ENCODE measurements around the gene CAPN13.

CAPN13 gene, protein sequence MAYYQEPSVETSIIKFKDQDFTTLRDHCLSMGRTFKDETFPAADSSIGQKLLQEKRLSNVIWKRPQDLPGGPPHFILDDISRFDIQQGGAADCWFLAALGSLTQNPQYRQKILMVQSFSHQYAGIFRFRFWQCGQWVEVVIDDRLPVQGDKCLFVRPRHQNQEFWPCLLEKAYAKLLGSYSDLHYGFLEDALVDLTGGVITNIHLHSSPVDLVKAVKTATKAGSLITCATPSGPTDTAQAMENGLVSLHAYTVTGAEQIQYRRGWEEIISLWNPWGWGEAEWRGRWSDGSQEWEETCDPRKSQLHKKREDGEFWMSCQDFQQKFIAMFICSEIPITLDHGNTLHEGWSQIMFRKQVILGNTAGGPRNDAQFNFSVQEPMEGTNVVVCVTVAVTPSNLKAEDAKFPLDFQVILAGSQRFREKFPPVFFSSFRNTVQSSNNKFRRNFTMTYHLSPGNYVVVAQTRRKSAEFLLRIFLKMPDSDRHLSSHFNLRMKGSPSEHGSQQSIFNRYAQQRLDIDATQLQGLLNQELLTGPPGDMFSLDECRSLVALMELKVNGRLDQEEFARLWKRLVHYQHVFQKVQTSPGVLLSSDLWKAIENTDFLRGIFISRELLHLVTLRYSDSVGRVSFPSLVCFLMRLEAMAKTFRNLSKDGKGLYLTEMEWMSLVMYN

DNA sequence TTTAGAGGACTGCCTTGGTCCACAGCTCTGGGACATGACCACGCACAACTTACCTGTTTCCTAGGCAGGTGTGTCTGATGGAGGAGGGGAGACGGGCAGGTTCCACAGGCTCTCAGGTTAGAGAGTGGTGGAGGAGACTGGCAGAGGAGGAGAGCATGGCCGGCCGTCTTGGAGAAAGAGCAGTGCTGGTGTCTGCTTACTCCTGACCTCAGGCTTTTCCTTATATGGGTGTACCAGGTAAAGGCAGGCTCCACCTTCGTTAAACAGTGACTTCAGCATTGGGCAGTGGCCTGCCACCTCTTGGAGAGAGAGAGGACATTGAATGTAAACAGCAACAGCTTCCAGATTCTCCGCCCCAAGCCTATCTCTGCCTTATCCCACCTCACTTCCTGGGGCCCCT, at the start of gene CAPN13:
Gene CAPN13, minus strand, starts transcription at position 198 of the 400 bp plus-strand sequence. CDS start 20,121 bp downstream, outside the sequence.
- no peak for DNase-seq (ENCODE audit: low read depth)

DNA sequence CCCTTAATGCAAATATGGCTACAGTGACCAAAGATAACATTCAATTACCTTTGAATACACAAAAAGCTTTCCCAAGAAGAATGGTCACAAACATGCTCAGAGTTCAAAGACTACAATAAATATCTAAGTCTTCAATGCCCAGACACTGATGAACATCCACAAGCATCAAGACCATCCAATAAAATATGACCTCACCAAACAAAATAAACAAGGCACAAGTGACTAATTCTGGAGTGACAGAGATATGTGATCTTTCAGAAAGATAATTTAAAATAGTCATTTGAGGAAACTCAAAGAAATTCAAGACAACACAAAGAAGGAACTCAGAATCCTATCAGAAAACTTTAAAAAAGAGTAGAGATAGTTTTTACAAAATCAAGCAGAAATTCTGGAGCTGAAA, 40.6 kb upstream of the CAPN13 start:
- DNase-seq (ENCODE audit: low read depth): no peak

DNA sequence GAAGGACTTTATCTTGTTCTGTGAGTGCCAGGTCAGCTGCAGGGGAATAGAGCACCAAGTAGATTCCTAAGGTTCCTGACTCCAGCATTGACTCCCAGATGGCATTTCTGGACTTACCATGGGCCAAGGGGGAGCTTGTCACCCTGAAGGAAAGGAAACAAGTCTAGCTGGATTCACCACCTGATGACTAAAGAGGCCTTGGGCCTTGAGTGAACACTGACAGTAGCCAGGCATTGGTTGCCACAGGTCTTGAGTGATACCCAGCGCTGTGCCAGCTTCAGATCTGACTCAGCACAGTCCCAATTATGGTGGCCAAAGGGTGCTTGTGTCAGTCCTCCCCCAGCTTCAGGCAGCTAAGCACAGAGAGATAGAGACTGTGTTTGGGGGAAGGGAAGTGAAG, 40.1 kb upstream of the CAPN13 start:
- no peak for DNase-seq (ENCODE audit: low read depth)

DNA sequence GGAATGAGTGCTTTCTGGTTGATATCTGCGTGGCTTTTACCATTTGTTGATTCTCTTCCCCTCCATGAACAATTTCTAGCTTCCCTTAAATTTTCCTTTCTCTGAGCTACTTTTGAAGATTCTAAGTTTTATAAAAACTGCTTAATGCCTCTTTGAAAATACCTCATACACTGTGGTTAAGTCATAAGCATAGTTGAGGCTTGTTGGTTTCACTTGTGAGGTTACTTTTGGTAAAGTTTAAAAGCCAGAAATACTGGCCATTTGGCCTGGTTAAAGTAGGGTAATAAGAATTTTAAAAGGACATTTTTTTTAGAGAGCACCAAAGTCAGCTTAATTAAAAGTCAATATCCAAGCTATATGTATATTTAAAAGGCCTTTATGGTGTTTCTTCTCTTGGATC, 21.3 kb upstream of the CAPN13 start:
- no peak for DNase-seq (ENCODE audit: low read depth)

DNA sequence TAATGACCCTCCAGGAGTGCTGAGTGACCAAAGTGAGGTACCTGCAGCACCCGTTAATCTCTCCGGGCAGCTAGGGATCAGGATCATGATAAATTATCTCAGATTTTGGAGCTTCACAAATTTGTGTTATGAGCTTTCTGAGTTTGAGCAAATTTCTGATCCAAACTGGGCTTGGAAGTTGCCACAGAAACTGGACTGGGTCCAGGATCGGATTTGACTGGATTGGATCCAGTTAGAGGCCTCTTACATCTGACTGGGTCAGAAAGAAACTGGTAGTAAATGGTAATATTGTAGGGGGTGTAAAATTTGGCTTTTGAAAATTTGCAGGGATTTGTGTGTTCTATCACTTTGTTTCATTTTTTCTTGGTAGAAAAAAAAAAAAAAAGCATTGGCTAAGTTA, 19.7 kb upstream of the CAPN13 start:
- DNase-seq (ENCODE audit: low read depth): no peak

DNA sequence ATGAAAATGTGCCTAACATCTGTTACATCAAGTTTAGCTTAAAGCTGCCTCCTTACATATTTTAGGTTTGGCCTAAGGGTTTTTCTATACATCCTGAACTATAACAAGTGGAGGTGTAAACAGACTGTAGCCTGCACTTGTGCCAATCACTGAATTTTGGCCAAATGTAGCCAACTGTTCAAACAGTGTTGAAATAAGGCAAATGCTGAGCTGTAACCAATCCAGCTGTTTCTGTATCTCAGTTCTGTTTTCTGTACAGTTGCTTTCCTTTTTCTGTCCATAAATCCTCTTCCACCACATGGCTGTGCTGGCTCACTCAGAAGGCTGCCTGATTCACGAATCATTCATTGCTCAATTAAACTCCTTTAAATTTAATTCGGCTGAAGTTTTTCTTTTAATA, 19.2 kb upstream of the CAPN13 start:
- DNase-seq (ENCODE audit: low read depth): no peak

DNA sequence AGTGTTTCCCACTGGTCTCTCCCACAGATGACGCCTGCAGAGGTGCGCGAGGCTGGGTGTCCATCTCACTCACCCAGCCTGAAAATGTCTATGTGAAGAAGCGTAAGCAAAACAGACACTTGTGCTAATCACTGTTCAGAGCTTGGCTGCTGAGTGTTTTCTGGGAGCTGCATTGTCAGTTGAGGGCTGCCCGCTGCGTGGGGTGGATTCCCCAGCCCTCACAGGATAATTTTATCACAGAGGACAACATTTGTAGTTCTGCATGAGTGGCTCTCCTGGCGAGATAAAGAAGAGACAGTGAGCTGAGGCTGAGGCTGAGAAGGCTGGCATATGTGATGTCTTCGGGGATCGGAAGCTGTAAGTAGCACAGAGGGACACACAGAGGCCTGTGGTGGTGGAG, 16.2 kb upstream of the CAPN13 start:
- no peak for DNase-seq (ENCODE audit: low read depth)

DNA sequence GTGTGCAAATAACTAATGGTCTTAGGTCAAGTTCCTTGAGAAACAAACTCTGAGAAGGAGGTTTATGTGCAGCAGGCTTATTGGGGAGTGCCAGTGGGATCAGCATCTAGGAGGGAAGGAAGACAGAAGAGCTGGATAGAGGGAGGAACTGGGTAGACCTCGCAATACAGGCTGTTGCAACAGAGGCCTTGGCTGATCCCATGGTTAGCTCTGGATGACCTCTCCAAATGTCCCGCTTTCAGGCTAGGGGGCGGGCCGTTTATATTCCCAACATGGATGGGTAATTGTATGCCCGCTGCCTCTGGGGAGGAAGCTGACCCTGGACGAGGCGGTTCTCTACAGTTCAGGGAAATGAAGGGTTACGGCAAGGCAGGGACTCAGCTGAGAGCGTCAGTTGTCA, 14.7 kb upstream of the CAPN13 start:
- DNase-seq (ENCODE audit: low read depth): no peak

DNA sequence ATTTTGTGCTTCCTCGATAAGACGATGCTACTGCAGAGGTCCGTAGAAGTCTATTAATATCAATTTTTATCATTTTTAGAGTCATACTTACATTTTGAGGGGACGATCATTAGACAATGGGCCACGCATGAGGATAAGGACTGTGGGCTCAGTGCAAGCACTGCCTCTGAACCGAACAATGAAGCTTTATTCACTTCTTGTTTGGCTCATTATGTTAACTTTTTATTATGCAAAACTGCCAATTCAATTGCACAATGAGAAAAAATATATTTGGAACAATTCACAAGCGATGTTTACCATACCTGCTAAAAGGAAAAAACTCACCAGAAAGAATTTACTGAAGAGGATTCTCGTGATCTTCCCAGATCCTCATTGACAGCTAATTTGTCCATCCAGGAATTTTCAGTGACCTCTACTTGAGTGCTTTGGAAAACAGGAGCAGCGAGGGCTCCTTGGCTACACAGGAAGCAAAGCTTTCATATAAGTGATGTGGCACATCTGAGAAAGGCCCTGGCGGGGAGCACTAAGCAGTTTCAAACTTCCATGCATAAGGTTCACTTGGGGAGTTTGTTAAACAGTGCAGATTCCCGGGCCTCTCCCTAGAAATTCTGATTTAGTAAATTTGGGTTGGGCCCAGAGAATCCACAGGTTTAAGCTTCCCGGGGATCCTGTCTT, 13.3 kb upstream of the CAPN13 start:
- DNase-seq (ENCODE audit: low read depth): no peak

DNA sequence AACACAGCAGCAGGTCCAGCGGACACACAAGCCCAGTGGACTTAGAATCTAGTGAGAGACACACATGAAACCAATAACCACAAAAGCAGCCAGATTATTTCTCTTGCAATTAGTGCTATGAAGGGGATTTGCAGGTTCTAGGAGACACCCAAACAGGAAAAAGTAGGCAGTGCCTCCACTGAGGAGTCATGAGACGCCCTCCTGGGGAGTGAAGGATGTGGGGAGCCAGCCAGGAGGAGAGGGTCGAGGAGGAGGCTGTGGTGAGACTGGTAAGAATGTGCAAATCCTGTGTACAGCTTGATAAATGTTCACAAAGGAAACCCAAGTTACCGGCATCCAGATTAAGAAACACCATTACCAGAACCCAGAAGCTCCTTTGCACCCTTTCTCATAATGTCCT, 2.7 kb upstream of the CAPN13 start:
- no peak for DNase-seq (ENCODE audit: low read depth)

DNA sequence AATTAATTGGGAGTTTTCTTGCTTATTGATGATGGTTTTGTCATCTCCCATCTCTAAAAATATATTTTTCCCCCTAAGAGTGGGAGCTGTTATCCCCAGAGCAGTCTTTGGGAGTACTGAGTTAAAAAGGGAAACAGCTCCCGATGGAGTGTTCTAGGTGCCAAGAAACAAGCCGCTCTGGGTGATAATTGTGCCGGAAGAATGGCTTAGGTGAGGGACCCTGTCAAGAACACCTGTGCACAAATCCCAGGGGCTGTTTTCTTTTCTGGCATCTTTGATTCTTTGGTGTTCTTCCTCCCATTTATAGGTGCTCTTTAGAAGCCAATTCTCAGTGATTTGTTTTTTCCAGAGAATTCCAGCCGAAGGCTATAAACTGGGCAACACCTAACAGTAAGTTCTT, 1.4 kb upstream of the CAPN13 start:
- no peak for DNase-seq (ENCODE audit: low read depth)

DNA sequence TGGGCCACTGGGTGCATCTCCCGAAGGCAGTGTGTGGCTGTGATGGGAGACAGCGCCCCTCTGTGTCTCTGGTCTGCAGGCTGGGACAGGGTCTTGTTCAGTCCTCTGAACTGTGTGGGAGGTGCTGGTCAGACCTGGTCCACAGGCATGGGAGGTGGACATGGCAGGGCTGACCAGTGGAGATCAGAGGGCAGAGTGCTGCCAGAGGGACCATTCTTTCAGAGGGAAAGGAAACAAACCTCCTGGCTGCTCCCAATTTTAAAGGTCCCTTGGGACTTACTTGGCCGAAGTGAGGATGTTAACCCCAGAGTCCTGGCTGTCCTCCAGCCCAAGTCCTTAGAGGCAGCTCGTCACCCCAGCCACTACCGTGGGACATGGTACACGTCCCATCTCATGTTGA, 4.0 kb downstream of the CAPN13 start:
- no peak for DNase-seq (ENCODE audit: low read depth)

DNA sequence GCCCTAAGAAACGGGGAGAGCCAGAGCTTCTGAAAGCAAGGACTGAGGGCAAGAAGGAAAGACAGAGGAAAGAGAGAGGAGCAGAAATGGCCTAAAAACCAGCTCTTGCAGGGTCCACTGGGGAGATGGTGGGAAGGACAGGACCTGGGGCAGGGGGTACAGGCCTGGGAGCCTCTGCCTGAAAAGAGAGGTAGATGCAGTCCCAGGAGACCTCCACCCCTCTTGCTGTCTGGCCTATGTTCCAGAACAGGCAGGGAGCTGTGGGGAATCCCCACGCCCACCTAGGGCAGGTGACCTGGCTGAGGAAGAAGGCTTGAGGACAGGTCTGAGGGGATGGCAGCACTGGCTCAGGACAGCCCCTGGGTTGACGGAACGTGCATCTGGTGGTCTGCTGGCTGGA, 4.6 kb downstream of the CAPN13 start:
- no peak for DNase-seq (ENCODE audit: low read depth)

DNA sequence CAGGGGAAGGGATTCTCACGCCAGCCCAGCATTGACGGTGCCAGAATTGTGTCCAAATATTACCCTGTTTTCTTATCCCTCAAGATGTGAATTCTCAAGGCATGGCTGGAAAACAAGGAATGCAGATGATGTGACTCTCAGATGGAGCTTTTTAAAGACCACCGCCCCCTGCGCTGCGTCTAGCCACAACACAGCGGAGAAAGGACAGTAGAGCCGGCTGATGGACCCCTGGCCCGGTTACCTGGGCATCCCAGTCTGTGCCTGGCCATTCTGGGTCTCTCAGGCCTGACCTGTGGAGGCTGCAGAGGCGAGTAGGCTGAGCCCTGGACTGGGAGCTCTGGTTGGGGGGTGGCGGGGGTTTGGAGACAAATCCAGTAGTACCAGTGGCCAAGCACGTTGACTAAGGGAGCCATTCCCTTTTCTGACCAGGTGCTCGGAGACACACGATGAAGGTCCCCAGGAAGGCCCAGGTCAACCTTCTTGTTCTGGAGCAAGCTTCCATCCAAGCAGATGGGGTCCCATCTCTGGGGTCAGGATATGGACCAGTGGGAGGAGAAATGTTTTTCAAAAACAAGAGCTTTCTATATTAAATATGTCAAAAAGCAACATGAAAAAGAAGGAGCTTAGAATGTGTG, 5.3 kb downstream of the CAPN13 start:
- no peak for DNase-seq (ENCODE audit: low read depth)

DNA sequence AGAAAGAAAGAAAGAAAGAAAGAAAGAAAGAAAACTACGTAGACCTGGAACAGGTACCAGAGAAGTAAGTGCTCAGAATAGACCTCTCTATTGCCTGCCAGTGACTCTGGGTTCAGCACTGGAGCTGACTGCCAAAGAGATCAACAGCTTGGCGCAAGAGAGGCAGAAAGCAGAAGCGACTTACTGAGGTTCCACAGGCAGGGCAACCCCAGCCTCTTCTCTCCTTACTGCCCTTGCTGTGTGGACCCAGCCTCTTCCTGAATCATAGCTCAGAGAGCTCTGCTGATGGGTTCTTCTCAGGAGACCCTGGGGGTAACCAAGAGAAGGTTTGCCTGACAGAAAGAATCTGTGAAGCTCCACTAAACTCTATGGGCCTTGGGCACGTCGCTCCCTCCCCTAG, 7.1 kb downstream of the CAPN13 start:
- DNase-seq (ENCODE audit: low read depth): no peak

DNA sequence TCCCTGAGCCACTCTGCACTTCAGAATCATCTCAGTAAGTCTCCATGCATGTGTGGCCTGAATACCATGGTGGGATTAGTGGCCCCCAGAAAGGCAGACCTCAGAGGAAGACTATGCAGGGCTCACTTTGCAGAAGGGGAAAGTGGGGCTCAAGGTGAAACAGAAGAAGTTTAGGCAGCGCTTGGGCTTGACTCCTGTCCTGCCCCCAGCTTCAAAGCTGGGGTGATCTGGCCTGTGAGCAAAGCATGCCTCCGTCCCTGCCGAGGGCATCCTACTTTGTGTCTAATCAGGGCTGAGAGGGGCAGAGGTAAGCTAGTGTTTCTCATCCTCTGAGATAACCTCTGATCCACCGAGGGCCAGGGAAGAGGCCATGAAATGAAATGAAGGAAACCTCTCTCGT, 7.9 kb downstream of the CAPN13 start:
- no peak for DNase-seq (ENCODE audit: low read depth)

DNA sequence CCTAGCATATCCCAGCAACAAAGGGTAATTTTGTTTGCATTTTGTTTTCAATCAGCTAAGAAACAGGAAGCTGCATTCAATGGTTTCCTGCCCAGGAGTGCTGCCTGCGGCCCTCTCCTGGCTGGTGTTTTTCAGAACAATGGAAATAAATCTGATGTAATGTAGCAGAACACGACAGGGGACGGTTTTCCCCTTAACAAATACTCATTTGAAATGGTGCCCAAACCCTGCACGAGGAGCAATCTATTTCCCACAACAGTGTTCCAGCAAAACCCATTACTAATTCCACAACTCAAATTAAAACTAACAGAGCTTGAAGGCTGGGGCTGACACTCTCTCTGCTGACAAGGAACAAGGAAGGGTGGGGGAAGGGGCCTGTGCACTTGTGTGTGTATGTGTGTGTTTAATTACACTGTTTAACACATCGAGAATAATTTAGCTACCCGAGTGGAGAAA, 8.7 kb downstream of the CAPN13 start:
- DNase-seq (ENCODE audit: low read depth): no peak

DNA sequence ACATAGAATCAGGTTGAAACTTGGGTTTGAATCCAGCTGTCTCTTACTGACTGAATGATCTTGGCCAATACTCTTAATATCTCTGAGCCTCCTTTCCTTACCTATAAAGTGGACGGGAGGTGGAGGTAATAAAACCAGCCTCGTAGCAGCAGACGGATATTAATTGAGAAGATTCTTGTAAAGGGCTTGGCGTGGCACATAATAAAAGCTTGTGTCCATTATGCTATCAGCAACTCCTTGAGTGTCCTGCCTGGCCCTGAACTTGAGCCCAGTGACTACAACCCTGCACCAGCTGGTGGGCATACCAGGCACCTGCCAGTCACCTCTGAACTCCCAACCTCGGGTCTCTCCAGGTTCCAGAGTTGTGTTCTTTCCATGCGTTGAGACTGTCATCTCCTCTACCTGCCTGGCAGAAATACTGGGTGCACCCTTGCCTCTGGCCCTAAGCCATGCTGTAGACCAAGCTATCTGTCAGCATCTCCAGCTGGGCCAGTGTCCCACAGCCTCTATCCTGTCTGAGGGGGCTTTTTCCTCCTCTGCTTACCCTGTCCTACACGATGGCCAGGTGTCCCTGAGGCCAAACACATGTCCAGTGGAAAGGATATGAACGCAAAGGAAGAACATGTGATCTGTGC, 9.7 kb downstream of the CAPN13 start:
- DNase-seq (ENCODE audit: low read depth): no peak

DNA sequence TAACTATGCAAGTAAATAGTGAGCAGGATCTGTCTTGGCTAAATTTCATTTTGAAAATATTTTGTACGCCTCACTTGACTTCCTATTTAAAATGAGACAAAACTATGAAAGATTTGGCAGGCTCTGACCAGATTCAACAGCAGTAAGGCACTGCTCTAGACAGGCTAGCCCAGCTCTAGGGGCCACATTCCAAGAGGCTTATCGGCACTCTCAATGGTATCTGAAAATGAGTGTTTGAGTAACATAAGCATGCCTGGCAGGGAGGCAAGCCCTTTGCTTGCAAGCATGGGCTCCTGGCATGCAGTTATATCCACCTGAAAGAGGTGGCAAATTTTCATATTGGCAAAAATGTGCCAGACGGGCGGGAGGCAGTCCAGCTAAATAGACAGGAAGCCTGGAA, 10.5 kb downstream of the CAPN13 start:
- no peak for DNase-seq (ENCODE audit: low read depth)

DNA sequence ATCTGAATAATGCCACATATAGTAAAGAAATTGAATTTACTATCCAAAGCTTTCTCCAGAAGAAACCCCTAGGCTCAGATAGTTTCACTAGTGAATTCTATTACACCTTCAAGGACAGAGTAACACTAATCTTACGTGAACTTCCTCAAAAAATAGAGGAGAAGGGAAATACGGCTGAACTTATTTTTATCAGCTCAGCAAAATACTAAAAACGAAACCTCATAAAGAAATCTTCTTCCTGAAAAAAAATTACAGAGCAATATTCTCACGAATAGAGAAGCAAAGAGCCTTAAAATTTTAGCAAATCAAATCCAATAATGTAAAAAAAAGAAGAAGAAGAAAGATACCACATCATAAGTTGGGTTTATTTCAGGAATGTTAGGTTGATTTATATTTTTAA, 14.7 kb downstream of the CAPN13 start:
- DNase-seq (ENCODE audit: low read depth): no peak

DNA sequence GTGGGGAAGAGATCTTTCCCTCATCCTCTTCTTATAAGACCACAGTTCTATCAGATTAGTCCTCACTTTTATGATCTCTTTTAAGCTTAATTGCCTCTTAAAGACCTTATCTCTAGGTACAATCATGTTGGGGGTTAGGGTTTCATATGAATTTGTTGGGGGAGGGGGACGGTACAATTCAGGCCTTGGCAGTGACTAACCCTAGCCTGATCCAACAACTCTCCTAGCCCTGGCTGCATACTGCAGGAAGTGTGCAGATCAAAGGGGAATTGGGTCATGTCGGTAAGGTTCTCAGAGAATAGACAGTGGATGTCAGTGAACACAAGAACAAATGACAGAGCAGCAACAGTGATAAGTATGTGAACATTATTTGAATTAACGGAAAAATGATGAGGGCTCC, 16.4 kb downstream of the CAPN13 start:
- no peak for DNase-seq (ENCODE audit: low read depth)

DNA sequence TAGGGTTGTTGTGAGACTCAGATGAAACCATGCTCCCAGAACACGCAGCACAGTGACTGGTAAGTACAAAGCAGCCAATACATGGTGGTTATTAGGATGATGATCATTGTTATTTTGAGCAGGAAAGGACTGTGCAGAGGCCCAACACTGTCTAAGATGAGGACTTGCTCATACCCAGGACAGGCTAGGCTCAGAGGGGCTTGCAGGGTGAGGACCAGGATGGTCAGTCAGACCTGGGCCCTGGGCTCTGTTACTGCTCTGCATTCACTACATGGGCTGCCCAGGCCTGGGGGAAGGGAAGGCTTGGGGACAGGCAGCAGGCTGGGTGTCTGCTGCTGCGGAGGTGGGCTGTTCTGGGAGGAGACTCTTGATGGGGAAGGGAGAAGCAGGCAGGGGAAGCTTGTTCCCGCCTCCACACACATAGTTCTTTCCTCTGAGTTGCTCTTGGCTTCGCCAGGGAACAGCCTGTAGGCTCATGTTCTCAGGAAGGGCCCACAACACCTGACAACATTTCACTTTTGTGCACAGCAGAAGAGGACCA, 17.5 kb downstream of the CAPN13 start:
- DNase-seq (ENCODE audit: low read depth): no peak
